ENCODE measurements around the gene LXN.

- TF ChIP-seq POLR2A (IDR thresholded peaks at IDR 0.05) (no peak), CTCF (IDR thresholded peaks at IDR 0.05) (no peak), POLR2AphosphoS5 (IDR thresholded peaks at IDR 0.05) (no peak)
These were observed 22.7 kb downstream of the LXN start for GRCh38 chr3:158649791-158650190.

Data from stomach (tissue), 4 donors.